IPS-NIHi7 (cell line): ENCODE measurements around the gene ARMH3.

Source experiments
- DNase-seq: peaks from one replicate; pipeline ENCODE4 v3.0.0; 2012; ENCODE audit warnings: mixed read lengths; ENCODE audit errors: extremely low spot score

The ARMH3 gene

GRCh38 chr10:101939729-101940128, 116.2 kb downstream of the ARMH3 start:
- no peak for DNase-seq

- DNase-seq = no peak
Measured at GRCh38 chr10:101939008-101939648, 116.8 kb downstream of the ARMH3 start.

- DNase-seq = no peak
Measured at GRCh38 chr10:101938305-101939007, 117.5 kb downstream of the ARMH3 start.

DNA sequence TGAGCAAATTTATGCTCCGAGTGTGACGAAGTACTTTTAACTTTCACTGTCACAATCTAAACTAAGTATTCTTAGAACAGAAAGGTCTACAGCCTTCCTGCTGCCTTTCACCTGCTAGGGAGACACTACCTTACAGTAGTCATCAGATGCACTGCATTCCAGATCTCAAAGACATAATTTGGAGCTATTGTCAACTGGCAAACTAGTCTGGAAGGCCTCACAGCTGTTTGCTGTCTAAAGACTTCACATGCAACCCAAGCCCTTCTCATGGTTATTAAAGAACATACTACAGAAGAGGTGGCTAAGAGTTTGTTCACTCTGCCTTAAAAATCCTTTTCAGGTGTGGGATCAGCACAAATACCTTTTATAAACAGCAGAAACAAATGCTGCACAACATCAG, 120.5 kb downstream of the ARMH3 start:
- no peak for DNase-seq

GRCh38 chr10:101934686-101935305, 121.2 kb downstream of the ARMH3 start:
- DNase-seq = no peak

GRCh38 chr10:101933976-101934375, 122.0 kb downstream of the ARMH3 start:
- no peak for DNase-seq

DNA sequence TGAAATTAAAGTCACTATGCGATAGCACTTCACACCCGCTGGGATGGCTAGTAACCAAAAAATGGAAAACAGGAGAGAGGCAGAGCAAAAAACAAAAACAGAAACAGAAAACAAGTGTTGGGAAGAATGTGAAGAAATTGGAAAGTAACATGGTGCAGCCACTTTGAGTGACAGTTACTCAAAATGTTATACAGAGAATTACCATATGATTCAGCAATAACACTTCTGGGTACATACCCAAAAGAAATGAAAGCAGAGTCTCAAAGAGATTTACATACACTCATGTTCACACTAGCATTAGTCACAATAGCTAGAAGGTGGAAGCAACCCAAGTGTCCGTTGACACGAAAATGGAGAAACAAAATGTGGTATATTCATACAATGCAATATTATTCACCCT, 123.8 kb downstream of the ARMH3 start:
- DNase-seq = no peak

GRCh38 chr10:101925027-101925426, 130.9 kb downstream of the ARMH3 start:
- DNase-seq = no peak

DNA sequence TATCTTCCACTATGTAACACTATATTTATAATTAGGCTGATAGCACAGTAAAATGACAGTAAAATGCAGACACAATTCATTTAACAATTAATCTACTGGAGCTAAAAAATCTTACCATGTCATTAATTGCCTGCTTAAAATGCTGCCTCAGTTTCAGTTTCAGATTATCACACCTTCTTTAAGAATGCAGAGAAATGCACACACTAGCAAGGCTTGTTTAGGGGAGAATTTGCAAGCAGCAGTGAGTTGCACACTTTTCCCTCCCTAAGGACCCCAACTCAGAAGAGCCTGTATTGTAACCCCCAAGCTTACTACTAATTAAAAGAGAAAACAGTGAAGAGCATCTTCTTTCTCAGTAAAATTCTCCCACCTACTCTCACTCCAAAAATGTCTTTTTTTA, 132.7 kb downstream of the ARMH3 start:
- no peak for DNase-seq

DNA sequence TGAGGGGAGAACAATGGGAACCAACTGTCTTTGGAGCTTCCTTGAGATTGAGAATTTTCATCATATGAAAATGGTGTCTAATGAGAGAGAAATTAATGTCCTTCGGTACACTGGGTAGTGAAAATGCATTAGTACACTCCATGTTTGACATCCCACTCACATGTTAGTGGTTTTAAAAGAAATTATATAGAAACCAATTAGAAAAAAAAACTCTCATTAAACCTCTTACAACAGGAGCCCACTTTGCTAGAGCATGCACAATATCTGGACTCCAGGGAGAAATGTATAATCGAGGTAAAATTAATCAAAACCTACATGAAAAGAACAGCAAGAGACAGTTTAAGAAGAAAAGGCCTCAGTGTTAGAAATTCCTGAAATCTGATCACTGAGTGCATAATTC, 133.1 kb downstream of the ARMH3 start:
- no peak for DNase-seq

DNA sequence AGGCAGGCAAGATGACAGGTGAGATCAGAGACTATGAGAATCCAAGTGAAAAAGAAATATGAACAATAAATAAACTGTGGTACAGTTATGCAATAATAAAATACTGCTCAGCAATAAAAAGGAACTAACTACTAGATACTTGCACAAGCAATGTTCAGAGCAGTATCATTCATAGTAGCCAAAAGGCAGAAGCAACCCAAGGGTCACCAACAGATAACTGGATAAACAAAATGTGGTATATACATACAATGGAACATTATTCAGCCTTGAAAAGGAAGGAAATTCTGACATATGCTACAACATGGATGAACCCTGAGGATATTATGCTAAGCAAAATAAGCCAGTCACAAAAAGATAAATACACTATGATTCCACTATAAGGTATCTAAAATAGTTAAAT, 135.4 kb downstream of the ARMH3 start:
- no peak for DNase-seq

DNA sequence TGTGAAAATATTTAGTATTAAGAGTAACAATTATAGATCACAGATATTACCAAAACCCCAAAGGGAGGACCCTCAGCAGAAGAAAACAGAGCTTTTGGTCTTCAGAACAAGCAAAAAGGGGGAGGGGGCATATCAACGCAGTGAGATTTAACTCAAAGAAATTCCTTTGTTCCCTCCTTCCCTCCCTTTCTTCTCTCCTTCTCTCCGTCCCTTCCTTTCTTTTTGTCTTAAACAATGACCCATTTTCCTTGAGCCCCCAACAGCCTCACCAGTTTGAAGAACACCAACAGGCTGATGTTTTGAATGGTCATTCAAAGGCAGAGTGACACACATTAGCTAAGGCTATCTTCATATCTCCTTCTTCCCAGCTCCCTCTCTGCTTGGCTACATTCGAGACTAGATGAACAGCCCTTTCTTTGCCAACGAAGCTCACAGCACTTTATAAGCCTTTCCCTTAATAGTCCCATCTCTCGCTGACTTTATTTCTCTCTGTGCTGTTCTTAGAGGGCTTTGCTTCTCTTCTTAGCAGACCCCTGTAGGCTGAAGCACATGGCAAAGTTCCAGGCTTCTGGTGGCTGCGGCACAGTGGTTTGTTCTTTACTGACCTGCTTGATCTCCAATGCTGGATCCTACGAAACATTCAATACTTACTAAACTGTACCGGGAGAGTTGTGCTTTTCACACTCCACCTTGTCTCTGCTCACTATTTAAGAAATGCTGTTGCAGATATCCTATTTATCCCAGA, 136.8 kb downstream of the ARMH3 start:
- no peak for DNase-seq

DNA sequence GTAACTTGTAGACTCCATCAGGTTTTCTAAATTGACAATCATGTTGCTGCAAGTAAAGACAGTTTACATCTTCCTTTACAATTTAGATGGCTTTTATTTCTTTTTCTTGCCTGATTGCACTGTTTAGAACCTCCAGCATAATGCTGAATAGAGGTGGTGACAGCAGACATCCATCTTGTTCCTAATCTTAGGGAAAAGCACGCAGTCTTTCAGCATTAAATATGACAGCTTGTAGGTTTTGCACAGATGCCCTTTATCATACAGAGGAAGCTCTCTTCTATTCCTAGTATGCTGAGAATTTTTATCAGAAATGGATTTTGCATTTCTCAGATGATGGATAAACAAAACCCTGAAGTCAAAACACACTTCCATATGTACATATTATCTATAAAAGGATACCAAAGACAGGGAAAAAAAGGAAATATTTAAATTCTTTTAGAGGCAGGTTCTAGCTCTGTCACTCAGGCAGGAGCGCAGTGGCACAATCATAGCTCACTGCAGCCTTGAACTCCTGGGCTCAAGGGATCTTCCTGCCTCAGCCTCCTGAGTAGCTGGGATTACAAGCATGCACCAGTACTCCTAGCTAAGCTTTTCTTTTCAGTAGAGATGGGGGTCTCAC, 143.3 kb downstream of the ARMH3 start:
- no peak for DNase-seq

DNA sequence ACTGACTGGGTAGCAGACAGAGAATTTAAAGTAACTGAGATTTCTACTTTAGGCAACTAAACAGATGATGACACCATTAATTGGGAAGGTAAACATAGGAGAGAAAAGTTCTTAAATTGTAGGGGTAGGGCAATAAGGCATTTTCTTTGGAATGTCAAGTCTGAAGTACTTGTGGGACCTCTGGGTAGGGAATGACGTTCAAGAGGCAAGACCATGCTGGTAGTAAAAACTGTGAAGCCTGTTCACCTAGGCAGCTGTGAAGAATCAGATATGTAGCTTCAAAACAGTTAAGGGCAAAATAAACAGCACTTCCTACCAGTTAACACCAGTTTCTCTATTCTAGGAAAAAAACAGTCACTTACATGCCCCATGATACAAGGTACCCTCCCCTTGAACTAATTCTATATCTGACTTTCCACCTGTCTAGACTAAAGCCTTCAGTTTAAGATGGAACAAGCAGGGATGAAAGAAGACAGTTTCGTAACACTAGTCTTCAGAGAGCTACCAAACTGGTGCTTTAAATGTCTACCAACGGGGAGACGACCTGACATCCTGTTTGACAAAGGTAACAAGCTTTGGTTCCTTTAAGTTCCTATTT, 149.3 kb downstream of the ARMH3 start:
- no peak for DNase-seq

DNA sequence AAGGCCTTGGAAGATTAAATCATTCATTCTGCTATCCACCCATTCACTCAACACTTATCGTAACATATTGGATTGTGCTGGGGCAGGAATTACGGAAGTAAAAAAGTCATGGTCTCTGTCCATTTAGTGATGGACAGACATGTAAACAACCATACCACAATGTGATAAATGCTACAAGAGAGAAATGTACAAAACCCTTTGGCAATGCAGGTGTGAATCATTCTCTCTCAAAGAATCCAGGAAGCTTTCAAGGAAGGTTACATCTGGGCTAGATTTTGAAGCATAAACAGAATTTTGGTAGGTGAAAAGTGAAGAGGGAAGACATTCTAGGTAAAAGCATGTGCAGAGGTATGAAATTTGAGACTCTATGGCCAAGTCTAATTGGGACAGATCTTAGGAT, 150.7 kb downstream of the ARMH3 start:
- DNase-seq = no peak

GRCh38 chr10:101903827-101904550, 152.0 kb downstream of the ARMH3 start:
- DNase-seq = no peak

- no peak for DNase-seq
Measured at GRCh38 chr10:101902820-101903145, 153.2 kb downstream of the ARMH3 start.

- peak; percentile 52 for DNase-seq
Measured at GRCh38 chr10:101902032-101902819, 153.7 kb downstream of the ARMH3 start.

DNA sequence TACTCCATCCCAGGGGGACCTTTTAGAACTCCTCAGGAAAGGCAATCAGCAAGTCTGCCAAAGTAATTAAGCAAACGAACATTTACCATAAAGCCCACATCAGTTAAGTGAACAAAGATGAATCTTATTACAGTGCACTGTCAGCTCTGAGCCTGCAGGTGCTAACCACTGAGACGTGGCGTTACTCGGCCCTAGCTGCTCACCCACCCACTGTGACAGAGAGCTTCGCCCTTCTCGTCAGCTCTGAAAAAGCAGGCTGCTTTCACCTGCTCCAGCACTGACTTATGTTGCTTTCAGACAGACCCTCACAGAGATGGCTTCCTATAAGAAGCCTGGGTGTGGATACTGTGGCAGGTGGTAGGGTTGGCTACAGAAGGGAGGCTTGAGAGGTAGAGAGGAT, 154.6 kb downstream of the ARMH3 start:
- no peak for DNase-seq

DNA sequence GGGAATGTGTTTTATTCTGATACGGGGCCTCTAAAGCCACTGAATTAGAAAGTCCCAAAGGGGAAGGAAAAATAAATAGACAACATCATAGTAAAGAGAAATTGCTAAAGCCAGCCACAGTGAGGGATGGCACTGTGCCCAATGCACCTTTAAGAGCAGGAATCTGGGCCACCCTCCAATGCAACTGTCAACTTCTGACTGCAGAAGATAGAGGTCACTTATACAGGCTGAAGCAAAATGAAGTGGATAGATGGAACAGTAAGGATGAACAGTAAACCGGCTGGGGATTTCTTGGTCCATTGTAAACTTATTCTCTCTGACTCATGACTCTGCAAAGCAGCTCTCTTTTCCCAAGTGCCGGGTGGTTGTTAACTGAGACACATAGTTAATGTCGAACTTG, 158.3 kb downstream of the ARMH3 start:
- DNase-seq = no peak
